Testis (tissue), 3 donors: Measurements from ENCODE around the gene MACF1. TPM values are rescaled to one million over a fixed set of nuclear protein-coding genes. Genes with fewer than 3 reads are reported as not detected.
"Not testable (repeated sequence)": the region's sequence is repeated elsewhere in the genome, so short reads cannot be mapped to it uniquely, and the experiment has no call there.

Experiments
- DNase-seq: peaks from one replicate; pipeline ENCODE4 v3.0.0-alpha.2; 2019
- H3K27ac ChIP-seq, 2 donors: fragments of 200-600 bp; sonication (generic); one replicate each; pipeline ENCODE4 v1.5.1; 2019
- H3K27me3 ChIP-seq: fragments of 200-600 bp; sonication (generic); one replicate; pipeline ENCODE4 v1.5.1; 2019
- H3K36me3 ChIP-seq: fragments of 200-600 bp; sonication (generic); one replicate; pipeline ENCODE4 v1.5.1; 2017; ENCODE audit warnings: low read depth; ENCODE audit errors: missing control alignments
- H3K4me1 ChIP-seq: fragments of 200-600 bp; sonication (generic); one replicate; pipeline ENCODE4 v1.5.1; 2019
- H3K4me3 ChIP-seq, 2 donors: fragments of 200-600 bp; sonication (generic); one replicate each; pipeline ENCODE4 v1.5.1; 2017 to 2019
- H3K9me3 ChIP-seq: fragments of 200-600 bp; sonication (generic); one replicate; pipeline ENCODE4 v1.5.1; 2017
- POLR2A ChIP-seq: fragments of 450-650 bp; IDR thresholded peaks from one replicate; pipeline ENCODE4 v1.6.1; 2017; ENCODE audit warnings: antibody characterized with exemption, mild to moderate bottlenecking, moderate library complexity
- WGBS, 2 donors: methylation state at CpG; one replicate each; pipeline ENCODE4 v1.1.5; 2018; 5-methylcytosine and 5-hydroxymethylcytosine counted together
- intact Hi-C: fragments of 100-400 bp; cut with DNase I; formaldehyde crosslinking; loops from one replicate; pipeline ENCODE4 v1.15.1; 2023; ENCODE audit warnings: low total_unique reads
- polyA plus RNA-seq: library from polyadenylated mRNA; stranded (reverse); fragments of 350-450 nt; fragmentation: Illumina TruSeq; extraction: RNeasy Lipid Tissue Mini Kit (QIAGEN cat#74804); gene quantifications from one replicate; pipeline ENCODE4 v1.2.3, GENCODE V29; 2014; ENCODE audit warnings: low read depth, low replicate concordance; ENCODE audit not compliant: insufficient read depth
- total RNA-seq, 2 donors: library from RNA; depleted of rRNA; stranded (reverse); fragments of >200 nt; gene quantifications; one replicate each; pipeline ENCODE4 v1.2.3, GENCODE V29; 2016
- TF ChIP-seq, protein P1 (sequence below), 3 experiments: fragments of 450-650 bp in 2 of 3; fragments of 200-600 bp in 1 of 3; sonication (generic) in 1 of 3; IDR thresholded peaks; one replicate each; pipeline ENCODE4 v1.5.1; 2016 to 2019; ENCODE audit warnings: antibody characterized with exemption in 3 of 3, mild to moderate bottlenecking in 2 of 3, moderate library complexity in 1 of 3

MACF1 gene
- total and polyA plus RNA-seq, 3 donors from 2014 or later = 136 to 494 (median 422) TPM

DNA sequence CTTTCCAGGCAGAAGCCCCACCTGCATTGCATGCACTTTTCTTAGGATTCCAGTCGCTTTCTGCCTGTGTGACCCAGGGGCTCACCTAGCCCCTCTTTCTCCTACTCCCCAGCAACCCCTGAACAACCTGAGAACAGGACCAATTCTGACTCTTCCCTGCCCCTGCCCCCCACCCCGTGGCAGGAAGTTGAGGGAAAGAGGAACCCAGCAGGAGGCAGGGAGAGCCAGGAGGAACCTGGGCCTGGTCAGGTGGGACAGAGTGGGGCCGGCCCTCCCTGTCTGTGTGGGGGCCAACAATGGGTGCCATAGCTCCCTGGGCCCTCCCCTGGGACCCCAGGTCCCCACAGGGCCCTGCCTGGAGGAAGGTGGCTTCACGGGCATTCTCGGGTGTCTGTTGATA lies 293.1 kb downstream of the MACF1 start:
- no peaks in the 10 kb centered on the region for H3K9me3 ChIP-seq
- H3K27me3 ChIP-seq = no peaks in the 10 kb centered on the region
- TF ChIP-seq, protein P1, sequence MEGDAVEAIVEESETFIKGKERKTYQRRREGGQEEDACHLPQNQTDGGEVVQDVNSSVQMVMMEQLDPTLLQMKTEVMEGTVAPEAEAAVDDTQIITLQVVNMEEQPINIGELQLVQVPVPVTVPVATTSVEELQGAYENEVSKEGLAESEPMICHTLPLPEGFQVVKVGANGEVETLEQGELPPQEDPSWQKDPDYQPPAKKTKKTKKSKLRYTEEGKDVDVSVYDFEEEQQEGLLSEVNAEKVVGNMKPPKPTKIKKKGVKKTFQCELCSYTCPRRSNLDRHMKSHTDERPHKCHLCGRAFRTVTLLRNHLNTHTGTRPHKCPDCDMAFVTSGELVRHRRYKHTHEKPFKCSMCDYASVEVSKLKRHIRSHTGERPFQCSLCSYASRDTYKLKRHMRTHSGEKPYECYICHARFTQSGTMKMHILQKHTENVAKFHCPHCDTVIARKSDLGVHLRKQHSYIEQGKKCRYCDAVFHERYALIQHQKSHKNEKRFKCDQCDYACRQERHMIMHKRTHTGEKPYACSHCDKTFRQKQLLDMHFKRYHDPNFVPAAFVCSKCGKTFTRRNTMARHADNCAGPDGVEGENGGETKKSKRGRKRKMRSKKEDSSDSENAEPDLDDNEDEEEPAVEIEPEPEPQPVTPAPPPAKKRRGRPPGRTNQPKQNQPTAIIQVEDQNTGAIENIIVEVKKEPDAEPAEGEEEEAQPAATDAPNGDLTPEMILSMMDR (IDR thresholded peaks at IDR 0.05) = no peak
- TF ChIP-seq POLR2A = no peak
- no peak for DNase-seq
- 58 to 75% methylated on average over 2 to 5 of the region's 5 CpGs for WGBS, 2 donors
- peak overlapping the region in 1 of 2 donors; percentile 80 for H3K27ac ChIP-seq
- no peaks in the 10 kb centered on the region for H3K36me3 ChIP-seq
- peaks cover 13% of the 10 kb centered on the region for H3K4me1 ChIP-seq
- no peak overlapping the region for H3K4me3 ChIP-seq
- intact Hi-C loops = no loop called here

GRCh38 chr1:39498096-39498710 lies 293.7 kb downstream of the MACF1 start:
- H3K36me3 ChIP-seq, H3K4me3 ChIP-seq, H3K9me3 ChIP-seq, H3K27me3 ChIP-seq, intact Hi-C loops: not testable (repeated sequence)
- DNase-seq = peak; percentile 54
- H3K27ac ChIP-seq = peak overlapping the region in 1 of 2 donors; percentile 80
- WGBS, 2 donors = 43 to 76% methylated on average over 4 to 9 of the region's 9 CpGs
- peaks cover 13% of the 10 kb centered on the region for H3K4me1 ChIP-seq

DNA sequence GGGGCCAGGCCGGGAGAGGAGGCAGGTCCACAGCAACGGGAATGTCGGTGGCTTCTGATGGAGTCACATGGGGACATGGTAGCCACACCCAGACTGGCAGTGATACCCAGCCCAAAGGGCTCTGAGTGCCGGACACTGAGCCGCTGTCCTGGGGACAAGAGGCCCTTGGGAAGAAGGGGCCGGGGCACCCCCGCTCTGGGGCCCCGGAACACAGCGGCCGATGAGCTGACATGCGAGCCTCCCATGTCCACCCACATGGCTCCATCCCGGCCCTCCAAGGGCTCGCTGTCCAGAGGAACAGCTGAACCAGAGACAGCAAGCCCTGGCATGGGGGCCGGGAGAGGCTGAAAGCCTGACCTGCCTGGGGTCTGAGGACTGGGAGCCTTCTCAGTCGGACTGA lies 294.3 kb downstream of the MACF1 start:
- Histone ChIP-seq H3K27ac (peak overlapping the region; percentile 72 to 80), H3K4me1 (peaks cover 13% of the 10 kb centered on the region)
- H3K36me3 ChIP-seq, intact Hi-C loops, DNase-seq, H3K4me3 ChIP-seq, H3K27me3 ChIP-seq, H3K9me3 ChIP-seq: not testable (repeated sequence)
- WGBS, 2 donors = 50% methylated on average over 6 of the region's 15 CpGs; no CpG with 5 or more reads in 1 of the 2 donors

DNA sequence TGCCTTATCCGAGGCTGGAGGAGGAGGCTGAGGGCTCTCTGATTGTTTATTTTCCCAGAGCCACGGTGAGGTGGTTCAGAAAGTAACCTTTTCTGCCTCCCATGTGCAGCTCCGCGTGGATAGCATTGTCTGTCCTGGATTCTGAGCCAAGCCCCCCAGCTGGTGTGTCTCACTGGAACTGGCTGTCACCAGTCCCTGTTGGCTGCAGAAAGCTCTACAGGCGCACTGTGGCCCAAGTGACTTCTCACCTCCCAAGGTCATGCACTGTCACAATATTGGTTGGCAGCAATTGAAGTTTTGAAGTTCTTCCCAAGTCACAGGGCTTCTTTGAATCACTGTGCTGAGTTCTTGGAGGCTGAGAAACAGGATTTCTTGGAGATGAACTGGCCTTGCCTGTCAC lies 295.2 kb downstream of the MACF1 start:
- no peak overlapping the region for H3K4me3 ChIP-seq
- no peaks in the 10 kb centered on the region for H3K27me3 ChIP-seq
- DNase-seq = peak; percentile 81
- peak overlapping the region; percentile 72 to 80 for H3K27ac ChIP-seq
- H3K4me1 ChIP-seq = peaks cover 13% of the 10 kb centered on the region
- intact Hi-C loops = no loop called here
- no peaks in the 10 kb centered on the region for H3K36me3 ChIP-seq
- WGBS, 2 donors = 44 to 47% methylated on average over 2 to 5 of the region's 5 CpGs
- no peak for TF ChIP-seq POLR2A
- TF ChIP-seq, protein P1 (IDR thresholded peaks at IDR 0.05) = no peak
- H3K9me3 ChIP-seq = no peaks in the 10 kb centered on the region

GRCh38 chr1:39500862-39501389 lies 296.4 kb downstream of the MACF1 start:
- TF ChIP-seq, protein P1 (IDR thresholded peaks at IDR 0.05) = no peak
- no peak for TF ChIP-seq POLR2A
- Histone ChIP-seq H3K4me3 (no peak overlapping the region), H3K9me3 (no peaks in the 10 kb centered on the region), H3K27ac (peak overlapping the region in 1 of 2 donors; percentile 80), H3K27me3 (no peaks in the 10 kb centered on the region), H3K4me1 (peaks cover 13% of the 10 kb centered on the region), H3K36me3 (no peaks in the 10 kb centered on the region)
- no peak for DNase-seq
- 83 to 94% methylated on average over 4 of the region's 4 CpGs for WGBS, 2 donors
- intact Hi-C loops = no loop called here

DNA sequence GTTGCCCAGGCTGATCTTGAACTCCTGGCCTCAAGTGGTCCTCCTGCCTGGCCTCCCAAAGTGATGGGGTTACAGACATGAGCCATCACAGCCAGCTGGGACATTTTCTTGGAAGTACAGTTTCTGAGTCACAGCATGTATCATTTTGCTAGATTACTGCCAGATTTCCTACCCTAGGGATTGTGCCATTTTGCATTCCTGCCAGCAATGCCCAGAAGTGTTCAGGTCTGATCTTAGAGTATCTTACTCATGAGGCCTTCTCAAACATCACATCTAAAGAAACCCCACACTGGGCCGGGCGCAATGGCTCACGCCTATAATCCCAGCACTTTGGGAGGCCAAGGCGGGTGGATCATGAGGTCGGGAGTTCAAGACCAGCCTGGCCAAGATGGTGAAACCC lies 297.2 kb downstream of the MACF1 start:
- WGBS, 2 donors = 77 to 100% methylated on average over 3 to 5 of the region's 5 CpGs
- intact Hi-C loops = no loop called here
- Histone ChIP-seq H3K27ac (no peak overlapping the region), H3K9me3 (no peaks in the 10 kb centered on the region), H3K27me3 (no peaks in the 10 kb centered on the region), H3K36me3 (no peaks in the 10 kb centered on the region), H3K4me1 (peaks cover 13% of the 10 kb centered on the region), H3K4me3 (no peak overlapping the region)
- TF ChIP-seq, protein P1 (IDR thresholded peaks at IDR 0.05) = no peak
- no peak for TF ChIP-seq POLR2A
- no peak for DNase-seq

DNA sequence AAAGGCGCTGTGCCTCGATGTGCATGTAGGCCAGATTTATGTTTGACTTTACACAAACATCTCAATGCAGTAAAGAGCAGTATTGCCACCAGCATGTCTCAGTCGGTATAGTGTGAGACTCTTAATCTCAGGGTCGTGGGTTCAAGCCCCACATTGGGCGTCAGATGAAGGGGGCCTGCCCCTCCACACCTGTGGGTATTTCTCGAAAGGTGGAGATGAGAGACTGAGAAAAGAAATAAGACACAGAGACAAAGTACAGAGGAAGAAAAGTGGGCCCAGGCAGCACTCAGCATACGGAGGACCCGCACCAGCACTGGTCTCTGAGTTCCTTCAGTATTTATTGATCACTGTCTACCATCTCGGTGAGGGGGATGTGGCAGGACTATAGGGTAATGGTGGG lies 299.9 kb downstream of the MACF1 start:
- H3K4me3 ChIP-seq, H3K9me3 ChIP-seq, H3K27ac ChIP-seq, H3K36me3 ChIP-seq, H3K4me1 ChIP-seq, DNase-seq, intact Hi-C loops, H3K27me3 ChIP-seq: not testable (repeated sequence)
- 82% methylated on average over 9 of the region's 9 CpGs for WGBS, 2 donors
